ENCODE data around the gene MAFF. TPM values are rescaled to one million over a fixed set of nuclear protein-coding genes. Genes with fewer than 3 reads are reported as not detected.
A peak's percentile ranks its signal among the peaks of the same experiment; 100 is the strongest.
"Not testable (repeated sequence)": the region's sequence is repeated elsewhere in the genome, so short reads cannot be mapped to it uniquely, and the experiment has no call there.

The MAFF gene
- total and polyA plus RNA-seq, 12 donors, result 2.9 to 21.4 (median 6.0) TPM

GRCh38 chr22:38177926-38178604 lies 23.7 kb upstream of the MAFF start:
- Histone ChIP-seq H3K4me3 (no peak overlapping the region), H3K27me3 (no peaks in the 10 kb centered on the region), H3K4me1 (peaks cover 20 to 78% (median 52%) of the 10 kb centered on the region in 9 donors), H3K9me3 (no peaks in the 10 kb centered on the region), H3K36me3 (no peaks in the 10 kb centered on the region), H3K27ac (peak overlapping the region; percentile 67 to 89 (median 78))
- intact Hi-C loops (cut with DNase I), result no loop called here
- ATAC-seq (peak in 3 of 8 donors; percentile 24 to 45 (median 30)), DNase-seq (no peak)
- TF ChIP-seq, protein P1, sequence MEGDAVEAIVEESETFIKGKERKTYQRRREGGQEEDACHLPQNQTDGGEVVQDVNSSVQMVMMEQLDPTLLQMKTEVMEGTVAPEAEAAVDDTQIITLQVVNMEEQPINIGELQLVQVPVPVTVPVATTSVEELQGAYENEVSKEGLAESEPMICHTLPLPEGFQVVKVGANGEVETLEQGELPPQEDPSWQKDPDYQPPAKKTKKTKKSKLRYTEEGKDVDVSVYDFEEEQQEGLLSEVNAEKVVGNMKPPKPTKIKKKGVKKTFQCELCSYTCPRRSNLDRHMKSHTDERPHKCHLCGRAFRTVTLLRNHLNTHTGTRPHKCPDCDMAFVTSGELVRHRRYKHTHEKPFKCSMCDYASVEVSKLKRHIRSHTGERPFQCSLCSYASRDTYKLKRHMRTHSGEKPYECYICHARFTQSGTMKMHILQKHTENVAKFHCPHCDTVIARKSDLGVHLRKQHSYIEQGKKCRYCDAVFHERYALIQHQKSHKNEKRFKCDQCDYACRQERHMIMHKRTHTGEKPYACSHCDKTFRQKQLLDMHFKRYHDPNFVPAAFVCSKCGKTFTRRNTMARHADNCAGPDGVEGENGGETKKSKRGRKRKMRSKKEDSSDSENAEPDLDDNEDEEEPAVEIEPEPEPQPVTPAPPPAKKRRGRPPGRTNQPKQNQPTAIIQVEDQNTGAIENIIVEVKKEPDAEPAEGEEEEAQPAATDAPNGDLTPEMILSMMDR (IDR thresholded peaks at IDR 0.05), result no peak
- 48 to 49% methylated on average over 15 of the region's 15 CpGs for WGBS, 2 donors

DNA sequence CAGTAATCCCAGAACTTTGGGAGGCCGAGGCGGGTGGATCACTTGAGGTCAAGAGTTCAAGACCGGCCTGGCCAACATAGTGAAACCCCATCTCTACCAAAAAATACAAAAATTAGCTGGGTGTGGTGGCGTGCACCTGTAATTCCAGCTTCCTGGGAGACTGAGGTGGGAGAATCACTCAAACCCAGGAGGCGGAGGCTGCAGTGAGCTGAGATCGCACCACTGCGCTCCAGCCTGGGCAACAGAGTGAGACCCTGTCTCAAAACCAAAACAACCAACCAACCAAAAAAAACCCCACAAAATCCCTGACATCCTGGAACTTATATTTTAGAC lies 23.2 kb upstream of the MAFF start:
- DNase-seq; ATAC-seq; intact Hi-C loops (cut with DNase I); H3K4me3 ChIP-seq; H3K36me3 ChIP-seq; H3K9me3 ChIP-seq; H3K27me3 ChIP-seq: not testable (repeated sequence)
- peak overlapping the region; percentile 54 to 89 (median 78) for H3K27ac ChIP-seq
- H3K4me1 ChIP-seq, result peaks cover 16 to 73% (median 47%) of the 10 kb centered on the region in 9 donors
- WGBS, 2 donors, result 94 to 95% methylated on average over 7 of the region's 7 CpGs

DNA sequence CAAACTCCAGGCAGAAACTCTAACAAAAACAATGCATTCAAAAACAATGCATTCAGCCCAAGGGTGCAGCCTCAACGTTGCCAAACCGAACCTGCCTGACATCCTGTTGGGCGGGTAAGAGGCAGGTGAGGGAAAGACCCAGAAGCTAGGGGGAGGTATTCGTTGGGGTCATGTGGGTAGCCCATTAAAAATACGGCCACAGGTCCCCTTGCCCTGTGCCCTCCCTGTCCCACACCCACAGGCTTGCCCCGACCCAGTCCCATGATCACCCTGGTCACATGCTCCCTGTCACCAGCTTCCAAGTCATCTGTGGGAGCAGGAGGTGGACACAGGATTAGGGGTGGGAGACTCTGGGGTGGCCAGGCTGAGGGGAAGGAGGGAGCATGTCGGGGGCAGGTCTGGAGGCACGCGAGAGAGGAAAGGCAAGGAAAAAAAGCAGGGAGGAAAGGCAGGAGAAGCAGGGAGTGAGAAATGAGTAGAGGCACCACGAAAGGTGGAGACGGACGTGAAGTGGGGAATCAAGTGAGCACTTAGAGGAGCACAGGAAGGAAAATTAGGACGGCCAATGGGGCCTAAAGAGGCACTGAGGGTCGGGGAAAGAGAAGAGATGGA lies 20.8 kb upstream of the MAFF start:
- TF ChIP-seq, protein P1 (IDR thresholded peaks at IDR 0.05), result peak in 1 of 9 donors; percentile 10
- Histone ChIP-seq H3K4me1 (peaks cover 7 to 60% (median 33%) of the 10 kb centered on the region in 9 donors), H3K9me3 (no peaks in the 10 kb centered on the region), H3K4me3 (peak overlapping the region; percentile 41 to 75 (median 68)), H3K27me3 (no peaks in the 10 kb centered on the region), H3K27ac (peak overlapping the region; percentile 78 to 96 (median 90)), H3K36me3 (no peaks in the 10 kb centered on the region)
- 14 to 18% methylated on average over 14 of the region's 14 CpGs for WGBS, 2 donors
- DNase-seq (peak in 1 of 2 donors; percentile 53), ATAC-seq (peak in 6 of 8 donors; percentile 11 to 52 (median 36))
- intact Hi-C loops (cut with DNase I), result loop anchor here in 2 of 10 donors (1.0 to 2.0 kb wide), 2 partner anchors 20 kb away; partner anchors contain the start of gene MAFF (in 2 of the 2)

GRCh38 chr22:38181453-38182200 lies 20.2 kb upstream of the MAFF start, which contains the start of gene PLA2G6:
Gene PLA2G6, minus strand, starts transcription at chr22:38181830. Its CDS starts 12,404 bp downstream, at chr22:38169426.
- Histone ChIP-seq H3K27me3 (no peaks in the 10 kb centered on the region), H3K36me3 (no peaks in the 10 kb centered on the region), H3K27ac (peak within 1 kb of the TSS; percentile 78 to 96 (median 90)), H3K4me3 (peak within 1 kb of the TSS; percentile 41 to 75 (median 68)), H3K4me1 (peaks cover 7 to 53% (median 26%) of the 10 kb centered on the region in 9 donors), H3K9me3 (no peaks in the 10 kb centered on the region)
- intact Hi-C loops (cut with DNase I), result loop anchor here in 2 of 10 donors (1.0 to 2.0 kb wide), 2 partner anchors 19 to 20 kb away; partner anchors contain the start of gene MAFF (in 2 of the 2)
- WGBS, 2 donors, result 0 to 1% methylated on average over 42 to 48 of the region's 48 CpGs
- ATAC-seq (peak; percentile 96 to 98 (median 97)), DNase-seq (peak; percentile 98 to 99)
- TF ChIP-seq, protein P1 (IDR thresholded peaks at IDR 0.05), result no peak

Data from heart right ventricle (tissue), 16 donors.